Activated T-helper 1 cell treated with anti-CD3 and anti-CD28 coated beads, Interleukin-12 subunit alpha, Interleukin-12 subunit beta, Interleukin-2, Interleukin-4 antibody, amounts not matched to agents 30 ng/mL and 10 ng/mL and 1 ng/mL, durations not matched to agents 14 hours and 24 hours and 36 hours (primary cell): ENCODE results near the gene RPLP2. TPM values are rescaled to one million over a fixed set of nuclear protein-coding genes. Genes with fewer than 3 reads are reported as not detected.

ENCODE experiments used
- DNase-seq: peaks from one replicate; pipeline ENCODE4 v3.0.0; 2021; ENCODE audit warnings: low spot score
- H3K27ac Mint-ChIP-seq: one replicate; pipeline ENCODE4 v1.8.0; 2021; ENCODE audit warnings: mild to moderate bottlenecking, mixed read lengths
- H3K27me3 Mint-ChIP-seq: one replicate; pipeline ENCODE4 v1.8.0; 2022; ENCODE audit warnings: mild to moderate bottlenecking, moderate library complexity, mixed read lengths; ENCODE audit not compliant: insufficient read depth
- H3K36me3 Mint-ChIP-seq: one replicate; pipeline ENCODE4 v1.8.0; 2021; ENCODE audit warnings: low read depth, mixed read lengths
- H3K4me1 Mint-ChIP-seq: one replicate; pipeline ENCODE4 v1.8.0; 2021; ENCODE audit warnings: low read depth, mixed read lengths
- H3K4me3 Mint-ChIP-seq: one replicate; pipeline ENCODE4 v1.8.0; 2021; ENCODE audit warnings: mild to moderate bottlenecking, moderate library complexity, mixed read lengths
- H3K9me3 Mint-ChIP-seq: one replicate; pipeline ENCODE4 v1.8.0; 2021; ENCODE audit warnings: mixed read lengths
- intact Hi-C: fragments of 100-400 bp; cut with micrococcal nuclease; formaldehyde crosslinking; loops from one replicate; pipeline ENCODE4 v1.15.1; 2024
- total RNA-seq: library from RNA; stranded (reverse); gene quantifications from 2 replicates; pipeline ENCODE4 v1.2.3, GENCODE V29; 2022

The RPLP2 gene
- 2,072 and 2,148 TPM in 2 replicates for total RNA-seq

GRCh38 chr11:809287-810039, at the start of gene RPLP2:
TSS of gene RPLP2 (plus strand) at chr11:809967. CDS start at chr11:810235, 268 bp downstream.
- intact Hi-C loops = loop anchor here (1.0 to 5.0 kb wide), 7 partner anchors 10 to 602 kb away; partner anchors contain the start of genes BET1L, CHID1, POLR2L and RIC8A
- H3K27ac Mint-ChIP-seq = peak within 1 kb of the TSS; percentile 90
- H3K4me1 Mint-ChIP-seq = peaks cover 28% of the 10 kb centered on the region
- DNase-seq = peak; percentile 97
- H3K36me3 Mint-ChIP-seq = peaks cover 29% of the 10 kb centered on the region
- peak within 1 kb of the TSS; percentile 92 for H3K4me3 Mint-ChIP-seq
- no peaks in the 10 kb centered on the region for H3K27me3 Mint-ChIP-seq
- no peaks in the 10 kb centered on the region for H3K9me3 Mint-ChIP-seq

- H3K36me3 Mint-ChIP-seq = peaks cover 36% of the 10 kb centered on the region
- H3K27ac Mint-ChIP-seq = no peak overlapping the region
- intact Hi-C loops = no loop called here
These were observed 49.5 kb upstream of the RPLP2 start for GRCh38 chr11:760236-760635.

GRCh38 chr11:761526-762108, 48.1 kb upstream of the RPLP2 start:
- no peaks in the 10 kb centered on the region for H3K27me3 Mint-ChIP-seq
- intact Hi-C loops = no loop called here
- no peak overlapping the region for H3K27ac Mint-ChIP-seq
- no peak overlapping the region for H3K4me3 Mint-ChIP-seq
- H3K36me3 Mint-ChIP-seq = peaks cover 44% of the 10 kb centered on the region
- no peaks in the 10 kb centered on the region for H3K9me3 Mint-ChIP-seq
- peaks cover 10% of the 10 kb centered on the region for H3K4me1 Mint-ChIP-seq
- no peak for DNase-seq

More at GRCh38 chr11:760236-760635, 49.5 kb upstream of the RPLP2 start:
- H3K27me3 Mint-ChIP-seq = no peaks in the 10 kb centered on the region
- DNase-seq = no peak
- H3K4me3 Mint-ChIP-seq = no peak overlapping the region
- H3K4me1 Mint-ChIP-seq = peaks cover 7% of the 10 kb centered on the region
- no peaks in the 10 kb centered on the region for H3K9me3 Mint-ChIP-seq

GRCh38 chr11:762421-763072, 47.2 kb upstream of the RPLP2 start:
- no peaks in the 10 kb centered on the region for H3K9me3 Mint-ChIP-seq
- no peak overlapping the region for H3K4me3 Mint-ChIP-seq
- H3K4me1 Mint-ChIP-seq = peaks cover 14% of the 10 kb centered on the region
- DNase-seq = no peak
- no peaks in the 10 kb centered on the region for H3K27me3 Mint-ChIP-seq
- H3K36me3 Mint-ChIP-seq = peaks cover 36% of the 10 kb centered on the region
- peak overlapping the region; percentile 55 for H3K27ac Mint-ChIP-seq
- intact Hi-C loops = no loop called here

GRCh38 chr11:763073-763463, 46.7 kb upstream of the RPLP2 start:
- intact Hi-C loops = no loop called here
- no peak for DNase-seq
- Mint-ChIP-seq H3K36me3 (peaks cover 34% of the 10 kb centered on the region), H3K4me1 (peaks cover 14% of the 10 kb centered on the region), H3K27ac (no peak overlapping the region), H3K9me3 (no peaks in the 10 kb centered on the region), H3K4me3 (no peak overlapping the region), H3K27me3 (no peaks in the 10 kb centered on the region)

- Mint-ChIP-seq H3K4me1 (peaks cover 14% of the 10 kb centered on the region), H3K9me3 (no peaks in the 10 kb centered on the region), H3K27me3 (no peaks in the 10 kb centered on the region), H3K27ac (no peak overlapping the region), H3K36me3 (peaks cover 32% of the 10 kb centered on the region), H3K4me3 (no peak overlapping the region)
- DNase-seq = no peak
- intact Hi-C loops = no loop called here
These were observed 46.0 kb upstream of the RPLP2 start for GRCh38 chr11:763549-764321.

GRCh38 chr11:764322-765024, 45.3 kb upstream of the RPLP2 start:
- Mint-ChIP-seq H3K4me1 (peaks cover 14% of the 10 kb centered on the region), H3K4me3 (no peak overlapping the region), H3K27ac (no peak overlapping the region), H3K36me3 (peaks cover 32% of the 10 kb centered on the region), H3K9me3 (no peaks in the 10 kb centered on the region), H3K27me3 (no peaks in the 10 kb centered on the region)
- intact Hi-C loops = loop anchor here (1.0 kb wide), 1 partner anchor 36 kb away; no protein-coding TSS in a partner anchor
- no peak for DNase-seq

GRCh38 chr11:765025-765801, 44.6 kb upstream of the RPLP2 start:
- Mint-ChIP-seq H3K36me3 (peaks cover 28% of the 10 kb centered on the region), H3K4me3 (no peak overlapping the region), H3K27ac (no peak overlapping the region), H3K27me3 (no peaks in the 10 kb centered on the region), H3K4me1 (peaks cover 10% of the 10 kb centered on the region), H3K9me3 (no peaks in the 10 kb centered on the region)
- peak; percentile 45 for DNase-seq
- intact Hi-C loops = loop anchor here (1.0 kb wide), 1 partner anchor 37 kb away; no protein-coding TSS in a partner anchor

- H3K27me3 Mint-ChIP-seq = no peaks in the 10 kb centered on the region
- H3K27ac Mint-ChIP-seq = no peak overlapping the region
- no peaks in the 10 kb centered on the region for H3K9me3 Mint-ChIP-seq
- no peak overlapping the region for H3K4me3 Mint-ChIP-seq
- no peak for DNase-seq
- peaks cover 26% of the 10 kb centered on the region for H3K36me3 Mint-ChIP-seq
- peaks cover 8% of the 10 kb centered on the region for H3K4me1 Mint-ChIP-seq
- intact Hi-C loops = loop anchor here (1.0 kb wide), 1 partner anchor 37 kb away; no protein-coding TSS in a partner anchor
These were observed 44.0 kb upstream of the RPLP2 start for GRCh38 chr11:765802-766091.

GRCh38 chr11:766106-766935, 43.4 kb upstream of the RPLP2 start:
- Mint-ChIP-seq H3K4me3 (no peak overlapping the region), H3K27me3 (no peaks in the 10 kb centered on the region), H3K36me3 (peaks cover 25% of the 10 kb centered on the region), H3K9me3 (no peaks in the 10 kb centered on the region), H3K27ac (no peak overlapping the region), H3K4me1 (peaks cover 8% of the 10 kb centered on the region)
- no peak for DNase-seq
- intact Hi-C loops = no loop called here

GRCh38 chr11:766936-767210, 42.9 kb upstream of the RPLP2 start:
- no peak overlapping the region for H3K4me3 Mint-ChIP-seq
- intact Hi-C loops = no loop called here
- H3K36me3 Mint-ChIP-seq = peaks cover 20% of the 10 kb centered on the region
- H3K27me3 Mint-ChIP-seq = no peaks in the 10 kb centered on the region
- no peaks in the 10 kb centered on the region for H3K9me3 Mint-ChIP-seq
- no peak overlapping the region for H3K27ac Mint-ChIP-seq
- H3K4me1 Mint-ChIP-seq = peaks cover 8% of the 10 kb centered on the region
- no peak for DNase-seq
